Keratinocyte (primary cell): ENCODE measurements around the gene TNFAIP6. TPM values are rescaled to one million over a fixed set of nuclear protein-coding genes. Genes with fewer than 3 reads are reported as not detected.

Experiments
- DNase-seq: peaks from one replicate; pipeline ENCODE4 v3.0.0-alpha.2; 2011; ENCODE audit warnings: low read depth, missing footprints, low spot score
- FAIRE-seq: peaks from 2 replicates; lab custom pipeline; 2011; peaks lifted over from hg19 to GRCh38; lab: Jason Lieb, UNC
- H2AFZ ChIP-seq: 2 replicates; pipeline ENCODE4 v1.6.0; 2012; ENCODE audit warnings: low read length, control low read depth, inconsistent platforms; ENCODE audit not compliant: control insufficient read depth
- H3K27ac ChIP-seq: 2 replicates; pipeline ENCODE4 v1.5.1; 2011; ENCODE audit warnings: low read length; ENCODE audit not compliant: control insufficient read depth, insufficient read depth
- H3K27me3 ChIP-seq: 3 replicates; pipeline ENCODE4 v1.6.0; 2011; ENCODE audit warnings: low read length; ENCODE audit not compliant: control insufficient read depth, insufficient read depth; ENCODE audit errors: extremely low read depth
- H3K36me3 ChIP-seq, 2 experiments: 2 replicates in 1 of 2; 3 replicates in 1 of 2; pipeline ENCODE4 v1.5.1; 2011; ENCODE audit warnings: low read length in 2 of 2, mild to moderate bottlenecking in 1 of 2; ENCODE audit not compliant: control insufficient read depth in 2 of 2, insufficient read depth in 2 of 2; ENCODE audit errors: extremely low read depth in 1 of 2
- H3K4me1 ChIP-seq: 3 replicates; pipeline ENCODE4 v1.5.1; 2011; ENCODE audit warnings: low read length; ENCODE audit not compliant: control insufficient read depth, insufficient read depth; ENCODE audit errors: extremely low read depth
- H3K4me2 ChIP-seq: 3 replicates; pipeline ENCODE4 v1.6.0; 2011; ENCODE audit warnings: low read depth, low read length; ENCODE audit not compliant: control insufficient read depth, insufficient read depth; ENCODE audit errors: extremely low read depth
- H3K4me3 ChIP-seq, 3 experiments: fragments of 200-600 bp in 1 of 3; sonication (generic) in 1 of 3; 2 replicates in 2 of 3; 3 replicates in 1 of 3; pipeline ENCODE4 v1.5.1; 2011 to 2016; ENCODE audit warnings: low read length in 3 of 3, mild to moderate bottlenecking in 3 of 3, control low read depth in 2 of 3, inconsistent platforms in 1 of 3, low read depth in 1 of 3, mixed read lengths in 1 of 3, mixed run types in 1 of 3, moderate library complexity in 1 of 3; ENCODE audit not compliant: control insufficient read depth in 2 of 3, insufficient read depth in 2 of 3; ENCODE audit errors: extremely low read depth in 1 of 3
- H3K79me2 ChIP-seq: 2 replicates; pipeline ENCODE4 v1.6.0; 2012; ENCODE audit warnings: low read length; ENCODE audit not compliant: control insufficient read depth, insufficient read depth
- H3K9ac ChIP-seq: 3 replicates; pipeline ENCODE4 v1.6.0; 2011; ENCODE audit warnings: low read length; ENCODE audit not compliant: control insufficient read depth, insufficient read depth; ENCODE audit errors: extremely low read depth
- H3K9me1 ChIP-seq: 3 replicates; pipeline ENCODE4 v1.6.0; 2011; ENCODE audit warnings: low read length; ENCODE audit not compliant: control insufficient read depth, insufficient read depth; ENCODE audit errors: extremely low read depth
- H3K9me3 ChIP-seq: 2 replicates; pipeline ENCODE4 v1.5.1; 2012; ENCODE audit warnings: low read depth, low read length; ENCODE audit not compliant: control insufficient read depth
- H4K20me1 ChIP-seq: 3 replicates; pipeline ENCODE4 v1.6.0; 2011; ENCODE audit warnings: low read length; ENCODE audit not compliant: control insufficient read depth, insufficient read depth; ENCODE audit errors: extremely low read depth
- CTCF ChIP-seq, 3 experiments: IDR thresholded peaks in 1 of 3; conservative IDR thresholded peaks in 1 of 3; optimal IDR thresholded peaks in 1 of 3; 2 replicates in 2 of 3; 3 replicates in 1 of 3; pipeline versions ENCODE3 to v1.5.1; 2011; ENCODE audit warnings: low read length in 3 of 3, mild to moderate bottlenecking in 3 of 3, moderate library complexity in 2 of 3, control low read depth in 1 of 3, inconsistent platforms in 1 of 3; ENCODE audit not compliant: insufficient read depth in 2 of 3; ENCODE audit errors: extremely low read depth in 1 of 3
- EZH2 ChIP-seq: IDR thresholded peaks from one replicate; pipeline ENCODE4 v1.6.1; 2012; ENCODE audit warnings: inconsistent platforms, mild to moderate bottlenecking, low read length, moderate library complexity
- dilution Hi-C: fragments of 300-500 bp; cut with MboI; formaldehyde crosslinking; loops from one replicate; pipeline ENCODE4 v1.7.0; 2020; ENCODE audit warnings: low sequenced_read_pairs; ENCODE audit not compliant: extremely low pct_ligation_motif_present
- polyA plus RNA-seq, 5 experiments: library from polyadenylated mRNA; depleted of rRNA in 3 of 5; stranded (reverse) in 3 of 5; stranded (forward) in 1 of 5; unstranded in 1 of 5; fragments of >200 nt; gene quantifications; 1 replicate in 1 of 5; 2 replicates in 3 of 5; 3 replicates in 1 of 5; pipeline versions ENCODE4 v1.2.1 to v1.2.3, GENCODE V29; 2011 to 2012; ENCODE audit warnings: missing spikeins in 2 of 5, low read depth in 1 of 5, low replicate concordance in 1 of 5

Gene TNFAIP6
- polyA plus RNA-seq, 1 donor (not counting 4 experiments of a cell fraction or from before 2014, with no cell fraction given): 0.21 TPM

DNA sequence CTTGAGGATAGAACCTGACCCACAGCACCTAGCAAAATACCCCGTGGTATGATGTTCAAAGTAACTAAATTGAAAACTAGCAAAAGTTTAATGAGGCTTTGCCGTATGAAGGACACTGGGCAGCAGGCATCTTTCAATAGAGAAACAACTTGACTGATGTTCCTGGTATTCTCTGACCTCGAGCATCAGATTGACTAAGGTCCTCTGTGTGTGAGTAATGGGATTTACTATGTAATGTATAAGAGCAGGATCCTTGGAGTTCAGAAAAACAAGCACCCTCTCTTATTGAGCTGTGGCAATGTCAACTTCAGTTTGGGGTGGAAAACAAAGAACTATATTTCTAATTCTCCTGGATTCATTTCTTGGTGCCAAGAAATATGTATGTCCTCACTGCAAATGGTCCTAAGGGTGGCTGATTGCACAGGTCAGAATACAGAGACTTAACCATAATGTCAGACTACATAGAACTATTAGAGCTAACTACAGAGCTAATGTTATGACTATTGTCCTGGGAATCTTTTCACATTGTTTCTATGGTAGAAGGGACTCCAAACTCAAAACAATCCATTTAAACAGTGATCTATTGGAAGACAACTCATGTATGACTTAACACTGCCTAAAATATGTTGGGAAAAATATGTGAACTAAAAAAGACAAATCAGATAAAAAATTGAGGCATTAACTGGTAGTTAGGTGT lies 4.4 kb downstream of the TNFAIP6 start:
- Histone ChIP-seq H3K79me2 (no peaks in the 10 kb centered on the region), H3K4me3 (no peak overlapping the region), H3K9me1 (no peaks in the 10 kb centered on the region), H3K27me3 (no peaks in the 10 kb centered on the region), H3K36me3 (no peaks in the 10 kb centered on the region), H3K4me2 (no peak overlapping the region), H4K20me1 (no peaks in the 10 kb centered on the region), H3K9me3 (no peaks in the 10 kb centered on the region), H2AFZ (no peak overlapping the region), H3K27ac (no peak overlapping the region), H3K9ac (no peak overlapping the region), H3K4me1 (no peaks in the 10 kb centered on the region)
- DNase-seq (no peak), FAIRE-seq (no peak)
- dilution Hi-C loops: no loop called here
- no peak for TF ChIP-seq EZH2
- TF ChIP-seq CTCF (optimal IDR thresholded peaks at IDR 0.05 in 1 of 3, IDR thresholded peaks at IDR 0.05 in 1 of 3, conservative IDR thresholded peaks at IDR 0.05 in 1 of 3; ENCODE audit: extremely low read depth in 1 of 3, insufficient read depth in 2 of 3, low read length in 3 of 3): no peak

GRCh38 chr2:151363709-151364108 lies 6.3 kb downstream of the TNFAIP6 start:
- no peak for FAIRE-seq
- no peaks in the 10 kb centered on the region for H4K20me1 ChIP-seq

More at GRCh38 chr2:151363709-151364108, 6.3 kb downstream of the TNFAIP6 start:
- Histone ChIP-seq H3K9me1 (no peaks in the 10 kb centered on the region), H3K27me3 (no peaks in the 10 kb centered on the region), H3K79me2 (no peaks in the 10 kb centered on the region), H3K4me3 (no peak overlapping the region), H3K36me3 (no peaks in the 10 kb centered on the region), H2AFZ (no peak overlapping the region), H3K4me2 (no peak overlapping the region), H3K4me1 (no peaks in the 10 kb centered on the region), H3K9ac (no peak overlapping the region), H3K9me3 (no peaks in the 10 kb centered on the region), H3K27ac (no peak overlapping the region)
- dilution Hi-C loops: no loop called here
- TF ChIP-seq EZH2 (no peak), CTCF (optimal IDR thresholded peaks at IDR 0.05 in 1 of 3, IDR thresholded peaks at IDR 0.05 in 1 of 3, conservative IDR thresholded peaks at IDR 0.05 in 1 of 3; ENCODE audit: extremely low read depth in 1 of 3, insufficient read depth in 2 of 3, low read length in 3 of 3) (no peak)
- DNase-seq: no peak
